SHP77 treated with DMSO at 0.1 percent for 48 hours (cell line): ENCODE data around the gene GLI3.
A peak's percentile ranks its signal among the peaks of the same experiment; 100 is the strongest.
"Not testable (repeated sequence)": the region's sequence is repeated elsewhere in the genome, so short reads cannot be mapped to it uniquely, and the experiment has no call there.

Experiments
- DNase-seq: peaks from one replicate; lab custom pipeline; 2025; lab: John Stamatoyannopoulos, UW

GLI3 gene

DNA sequence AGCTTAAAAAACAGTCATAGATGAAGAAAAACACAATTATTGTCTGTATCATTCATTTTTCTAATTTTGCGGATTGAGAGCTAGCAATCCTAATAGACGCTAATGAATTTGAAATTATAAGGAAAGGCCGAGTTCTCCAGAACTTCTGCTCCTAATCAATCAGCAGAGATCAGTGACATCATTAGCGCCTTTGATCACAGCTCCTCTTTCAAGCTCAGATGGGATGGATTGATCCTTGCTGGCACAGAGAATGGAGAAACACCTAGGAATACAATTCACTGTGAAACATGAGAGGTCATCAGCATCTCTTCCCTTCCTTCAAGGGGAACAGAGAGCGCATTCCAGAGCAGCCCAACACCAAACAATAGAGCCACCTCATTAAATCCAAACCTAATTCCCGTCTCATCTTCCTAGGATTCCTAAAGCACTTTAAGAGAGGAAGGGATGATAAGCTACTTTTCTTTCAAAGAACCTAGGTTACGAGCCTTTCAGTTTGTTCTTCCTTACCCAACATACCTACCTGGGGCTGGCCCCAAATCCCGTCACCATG is 24.4 kb downstream of the GLI3 start:
- DNase-seq = no peak

DNA sequence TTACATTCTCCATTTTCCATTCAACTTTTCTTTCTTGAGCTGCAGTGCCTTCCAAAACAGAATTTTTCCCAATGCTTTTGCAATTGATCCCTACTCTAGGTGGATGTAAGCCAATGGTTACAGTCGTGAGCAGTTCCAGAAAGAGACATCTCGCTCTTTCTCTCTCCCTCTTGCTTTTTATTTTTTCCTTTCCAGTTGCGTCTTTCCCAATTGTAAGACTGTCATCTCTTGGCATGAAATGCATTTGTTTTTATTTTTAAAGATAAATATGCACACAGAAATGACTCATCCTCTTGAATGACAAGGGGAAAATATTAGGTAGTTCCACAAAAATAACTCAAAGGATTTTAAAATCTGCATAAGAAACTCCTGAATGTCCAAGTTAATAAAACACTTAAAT is 25.1 kb downstream of the GLI3 start:
- no peak for DNase-seq

DNA sequence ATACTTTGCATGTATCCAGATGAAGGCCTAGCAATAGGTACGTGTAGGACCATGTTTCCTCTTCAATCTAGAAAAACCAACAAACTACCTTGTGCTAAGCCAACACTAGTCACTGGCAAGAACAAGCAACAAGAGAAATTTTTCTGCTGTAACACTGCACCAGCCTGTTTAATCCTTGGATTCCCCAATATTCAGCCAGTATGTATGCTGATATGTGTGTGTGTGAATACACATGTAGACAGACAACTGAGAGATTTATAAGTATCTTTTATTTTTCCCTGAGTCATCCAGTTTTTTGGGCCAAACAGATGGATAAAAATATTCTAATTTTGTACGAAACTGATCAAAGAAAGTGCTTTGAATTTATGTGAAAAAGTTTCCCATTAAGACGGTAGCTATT is 26.2 kb downstream of the GLI3 start:
- no peak for DNase-seq

DNA sequence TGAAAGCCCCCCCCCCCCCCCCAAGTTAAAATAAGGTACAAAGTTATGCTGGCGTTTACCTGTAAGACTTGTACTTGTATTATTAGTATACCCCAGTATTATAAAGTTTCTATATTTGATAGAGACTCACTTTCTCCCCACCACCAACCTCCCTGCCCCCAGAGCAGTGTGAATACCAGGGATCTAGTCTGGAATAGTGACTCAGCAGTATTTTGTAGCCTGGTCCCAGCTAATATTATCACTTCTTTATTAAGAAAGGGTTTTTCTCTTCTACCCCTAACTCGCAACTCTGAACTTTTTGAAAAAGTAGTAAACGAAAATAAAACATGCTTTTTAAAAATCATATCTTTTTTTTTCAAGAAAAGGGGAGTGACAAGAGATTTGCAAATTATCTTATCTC is 26.7 kb downstream of the GLI3 start:
- DNase-seq = no peak

DNA sequence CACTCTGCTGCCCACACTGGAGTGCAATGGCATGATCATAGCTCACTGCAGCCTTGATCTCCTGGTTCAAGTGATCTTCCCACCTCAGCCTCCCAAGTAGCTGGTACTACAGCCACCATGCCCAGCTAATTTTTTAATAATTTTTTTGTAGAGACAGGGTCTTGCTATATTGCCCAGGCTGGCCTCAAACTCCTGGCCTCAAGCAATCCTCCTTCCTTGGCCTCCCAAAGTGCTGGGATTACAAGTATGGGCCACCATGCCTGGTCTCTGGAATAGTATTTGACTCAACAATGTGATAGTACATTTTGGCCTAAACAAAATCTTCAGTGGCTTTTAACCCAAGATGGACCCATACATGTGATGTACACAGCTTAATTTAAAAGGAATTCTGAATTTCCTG is 27.9 kb downstream of the GLI3 start:
- not testable (repeated sequence) for DNase-seq

DNA sequence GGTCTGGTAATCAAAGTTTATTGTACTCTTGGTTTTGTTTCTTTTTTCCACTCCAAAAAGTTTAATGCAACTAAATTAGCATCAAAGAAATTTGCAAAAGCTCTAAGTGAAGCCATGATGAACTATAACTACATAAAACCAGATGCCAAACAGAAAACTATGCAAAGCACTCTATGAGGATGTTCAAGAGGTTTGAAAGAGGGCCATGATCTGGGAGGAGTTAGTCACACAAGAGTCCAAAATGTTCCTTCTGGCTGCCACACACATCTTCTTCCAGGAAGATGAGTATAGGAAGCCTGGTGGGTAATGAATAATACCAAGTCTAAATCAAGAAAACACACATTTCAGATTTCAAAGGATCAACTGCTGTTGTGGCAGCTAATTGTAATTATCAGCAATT is 28.4 kb downstream of the GLI3 start:
- DNase-seq = no peak

DNA sequence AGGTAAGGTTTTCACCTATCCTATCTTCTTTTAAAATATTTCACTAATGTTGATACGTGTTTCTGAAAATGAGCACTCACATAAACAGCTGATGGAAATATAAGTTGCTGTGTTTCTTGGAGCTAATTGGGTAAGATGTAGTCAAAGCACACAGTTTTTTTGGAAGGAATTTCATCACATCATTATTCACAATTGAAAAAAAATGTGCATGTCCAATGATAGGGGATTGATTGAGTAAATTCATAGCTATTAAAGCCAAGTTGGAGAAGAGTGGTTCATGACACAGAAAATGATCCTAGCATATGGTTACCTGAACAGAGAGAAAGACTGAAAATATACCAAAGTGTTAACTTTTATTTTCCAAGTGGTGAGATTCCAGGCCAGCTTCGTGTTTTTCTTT is 29.6 kb downstream of the GLI3 start:
- DNase-seq = no peak

DNA sequence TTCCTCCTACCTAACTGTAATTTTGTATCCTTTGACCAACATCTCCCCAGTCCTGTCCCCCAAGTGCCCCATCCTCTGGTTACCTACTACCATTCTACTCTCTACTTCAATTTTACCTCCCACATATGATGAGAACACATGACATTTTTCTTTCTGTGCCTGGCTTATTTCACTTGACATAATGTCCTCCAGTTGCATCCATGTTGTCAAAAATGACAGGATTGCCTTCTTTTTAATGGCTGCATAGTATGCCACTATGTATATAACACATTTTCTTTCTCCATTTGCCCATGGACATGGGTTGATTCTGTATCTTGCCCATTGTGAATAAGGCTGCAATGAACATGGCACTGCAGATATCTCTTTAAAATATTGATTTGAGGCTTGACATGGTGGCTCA is 33.7 kb downstream of the GLI3 start:
- no peak for DNase-seq

DNA sequence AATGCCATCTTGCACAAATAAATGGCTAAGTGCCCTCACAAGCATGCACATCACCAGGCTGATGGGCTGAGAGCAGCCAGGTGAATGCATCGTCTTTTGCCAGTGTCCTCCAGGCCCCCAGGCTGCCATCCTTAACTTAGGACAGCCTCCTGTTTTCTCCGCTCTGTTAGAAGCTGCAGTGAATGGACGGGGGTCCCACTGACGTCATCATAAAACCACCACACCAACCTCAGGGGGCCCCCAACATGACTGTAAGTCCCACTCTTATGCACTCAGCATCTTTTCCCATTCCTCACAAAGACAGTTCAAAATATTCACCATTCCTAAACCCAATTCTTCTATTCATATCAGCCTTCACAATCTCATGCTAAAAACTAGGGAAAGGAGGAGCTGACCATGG is 34.4 kb downstream of the GLI3 start:
- no peak for DNase-seq

DNA sequence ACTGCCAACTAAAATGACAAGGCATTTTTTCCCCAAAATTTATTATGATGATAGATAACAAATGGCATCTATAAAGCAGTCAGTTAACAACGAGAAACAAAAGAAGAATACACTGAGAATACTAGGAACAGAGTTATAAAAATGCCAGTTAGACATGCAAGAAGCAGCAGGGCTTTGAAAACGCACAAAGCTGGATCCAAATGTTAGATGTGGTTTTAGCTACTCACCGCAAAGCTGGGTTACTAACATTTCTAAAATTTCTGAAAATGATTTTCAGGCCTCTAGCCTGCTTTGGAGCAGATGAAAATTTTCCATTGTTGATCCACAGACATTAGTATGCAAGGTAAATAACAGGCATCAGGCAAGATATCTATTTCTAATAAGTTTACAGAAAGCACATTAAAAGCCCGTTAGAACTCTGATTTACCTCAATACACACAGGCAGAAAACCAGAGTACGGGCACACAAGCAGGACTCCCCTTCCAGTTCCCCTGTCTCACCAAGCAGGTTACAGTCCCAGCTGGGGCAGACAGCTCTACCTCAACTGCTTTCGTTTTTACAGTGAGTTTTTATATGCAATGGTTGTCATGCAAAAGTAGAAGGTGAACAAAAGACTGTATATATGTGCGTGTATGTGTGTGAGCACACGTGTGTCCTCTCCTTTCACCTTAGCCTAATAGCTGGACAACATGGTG is 37.9 kb downstream of the GLI3 start:
- no peak for DNase-seq

DNA sequence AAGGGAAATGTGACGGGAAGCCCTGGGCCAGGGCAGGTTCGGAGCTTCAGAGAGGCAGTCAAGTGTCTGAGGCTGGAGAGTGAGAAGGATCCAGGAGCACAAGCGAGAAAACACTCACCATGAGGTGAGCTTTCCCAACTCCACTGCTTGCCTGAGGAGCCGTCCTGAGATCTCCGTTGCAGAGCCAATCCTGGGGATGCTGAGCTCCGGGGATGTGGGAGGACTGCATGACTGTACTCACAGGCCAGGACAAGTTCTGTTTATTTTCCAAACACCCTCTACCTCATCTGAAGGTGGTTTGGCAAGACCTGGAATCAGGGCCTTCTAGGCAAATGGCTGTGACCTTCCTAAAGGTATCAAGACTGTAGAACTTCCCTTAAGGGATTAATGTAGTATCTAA is 38.7 kb downstream of the GLI3 start:
- no peak for DNase-seq

DNA sequence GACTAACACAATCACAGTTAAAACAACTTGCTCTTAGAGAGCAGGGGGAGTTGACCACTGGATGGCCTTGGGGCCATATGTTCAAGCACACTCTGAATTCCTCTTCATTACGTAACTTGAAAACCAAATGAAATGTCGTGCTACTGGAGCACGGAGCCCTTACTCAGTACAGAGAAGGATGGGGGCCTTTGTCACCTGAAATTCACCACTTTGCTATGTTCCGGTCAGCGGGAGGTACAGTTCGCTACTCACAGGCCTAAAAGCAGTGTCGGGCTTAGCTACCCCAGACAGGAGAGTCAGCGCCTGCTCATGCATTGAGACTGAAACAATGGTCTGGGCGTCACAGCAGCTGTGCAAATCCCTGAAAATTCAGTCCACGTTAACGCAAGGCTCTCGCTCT is 39.6 kb downstream of the GLI3 start:
- DNase-seq = peak; percentile 90

DNA sequence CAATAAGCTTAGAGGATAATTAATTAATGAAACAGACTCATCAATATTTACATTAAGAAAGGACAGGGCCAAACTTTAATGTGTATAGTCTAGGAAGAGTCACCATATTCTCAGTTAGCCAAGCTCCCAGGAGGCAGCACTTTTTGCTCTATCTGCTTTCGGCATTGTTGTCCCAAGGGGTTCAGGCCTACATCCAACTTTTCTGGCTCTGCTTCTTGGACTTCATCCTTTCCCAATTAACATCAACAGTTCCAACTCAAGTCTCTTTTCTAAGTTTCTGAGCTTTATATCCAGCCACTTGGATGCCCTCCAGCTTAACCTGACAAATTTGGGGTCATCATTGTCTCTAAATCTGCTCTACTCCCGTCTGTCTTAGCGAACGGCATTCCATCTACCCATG is 42.8 kb downstream of the GLI3 start:
- no peak for DNase-seq

DNA sequence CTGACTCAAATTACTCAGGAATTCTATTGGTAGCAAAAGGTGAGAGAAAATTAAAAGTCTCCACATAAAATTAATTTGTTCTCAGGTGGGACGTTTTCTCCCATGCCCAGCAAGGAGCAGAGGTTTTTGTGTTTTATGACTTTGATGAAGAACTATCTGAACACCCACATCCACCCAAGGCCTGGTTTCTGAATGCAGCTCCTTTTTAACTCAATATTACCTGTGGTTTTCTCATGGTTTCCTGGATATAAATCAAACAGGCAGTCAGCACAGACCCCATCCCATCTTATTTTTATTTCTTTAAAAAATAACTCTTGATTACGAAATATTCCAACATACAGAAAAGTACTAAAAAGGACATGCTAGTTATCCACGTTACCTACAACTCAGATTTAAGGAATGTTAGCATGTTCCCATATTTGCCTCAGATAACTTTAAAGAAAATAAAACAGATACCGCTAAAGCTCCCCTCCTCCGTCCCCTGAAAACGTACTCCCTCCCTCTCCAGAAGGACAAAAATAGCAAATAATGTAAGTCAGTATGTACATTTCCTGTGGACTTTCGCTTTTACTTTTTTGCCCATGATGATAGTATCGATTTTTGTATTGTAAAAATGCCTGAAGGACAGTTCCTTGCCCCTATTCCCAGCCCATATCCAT is 43.4 kb downstream of the GLI3 start:
- no peak for DNase-seq

DNA sequence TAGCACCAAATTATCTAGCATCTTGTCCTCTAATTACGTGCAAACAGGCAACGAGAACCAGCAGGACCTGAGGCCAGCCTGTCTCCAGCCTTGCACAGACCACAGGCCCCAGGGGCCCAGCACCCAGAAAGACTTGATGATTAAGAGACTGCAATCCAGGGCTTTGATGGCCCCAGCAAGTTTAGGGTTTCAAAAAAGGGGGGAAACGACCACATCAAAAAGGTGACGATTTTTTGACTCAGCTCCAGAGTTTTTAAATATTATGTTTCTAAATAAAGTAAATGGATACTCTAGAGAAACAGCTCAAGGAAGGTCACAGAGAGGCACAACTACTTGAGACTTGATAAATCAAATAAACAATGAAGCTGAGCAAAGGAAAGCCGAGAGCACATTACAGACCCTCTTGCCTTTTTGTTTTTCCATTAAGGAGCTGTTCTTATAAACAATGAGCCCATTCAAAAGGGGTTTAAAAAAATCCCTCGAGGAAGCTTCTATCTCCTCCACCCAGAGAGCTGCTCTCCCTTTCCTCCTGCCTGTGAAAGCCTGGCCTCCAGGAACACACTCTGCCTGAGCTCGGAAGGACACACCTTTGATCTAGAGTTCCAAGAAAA is 44.1 kb downstream of the GLI3 start:
- no peak for DNase-seq

DNA sequence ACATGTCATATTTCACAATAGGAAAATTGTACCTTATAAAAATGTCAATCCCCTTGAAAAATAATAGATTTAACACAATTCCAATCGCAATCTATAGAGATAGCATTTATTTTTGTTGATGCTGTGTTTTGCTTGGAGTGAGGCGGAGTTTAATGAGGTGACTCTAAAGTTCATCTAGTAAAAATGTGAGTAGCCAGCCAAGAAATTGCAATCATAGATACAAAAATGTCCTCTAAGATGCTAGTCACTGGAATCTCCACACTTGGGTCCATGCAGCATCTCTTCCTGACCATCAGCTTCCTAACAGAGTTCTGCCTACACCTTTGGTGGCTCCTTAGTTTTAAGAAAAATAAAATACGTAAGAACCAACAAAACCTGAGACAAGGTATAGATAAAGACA is 44.9 kb downstream of the GLI3 start:
- DNase-seq = no peak

DNA sequence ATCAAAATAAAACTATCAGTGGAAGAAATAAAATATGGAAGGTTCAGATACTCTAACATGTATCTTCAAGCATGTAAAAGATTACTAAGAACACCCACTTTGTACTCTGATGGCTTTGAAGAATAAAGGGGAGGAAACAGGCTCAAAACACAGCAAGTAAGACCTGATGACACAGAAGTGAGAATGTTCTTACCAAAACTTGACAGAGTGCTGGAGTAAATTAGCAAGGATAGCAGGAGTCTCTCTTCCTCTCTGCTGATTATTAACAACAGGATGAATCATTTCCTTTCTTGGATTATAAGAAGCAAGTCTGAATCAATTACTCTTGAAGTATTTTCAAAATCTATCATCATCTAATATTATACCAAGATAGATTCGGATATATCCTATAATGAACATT is 47.5 kb downstream of the GLI3 start:
- DNase-seq = no peak

DNA sequence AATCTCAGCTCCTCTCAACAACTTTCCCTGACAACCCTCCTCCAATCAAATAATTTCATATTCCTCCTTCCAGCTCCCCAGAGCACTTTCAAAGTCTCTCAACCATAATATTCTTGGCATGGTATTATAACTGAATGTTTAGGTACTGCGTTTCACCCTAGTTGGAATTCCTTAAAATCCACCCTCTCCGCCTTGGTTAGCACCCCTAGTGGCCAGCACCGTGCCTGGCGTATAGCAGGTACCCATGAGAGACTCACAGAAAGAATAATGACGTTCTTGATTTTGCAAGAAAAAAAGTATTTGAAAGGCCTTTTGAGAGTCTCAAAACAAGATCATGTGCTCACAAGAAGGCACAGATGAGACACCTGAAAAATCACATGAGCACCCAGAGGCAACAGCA is 50.9 kb downstream of the GLI3 start:
- no peak for DNase-seq

DNA sequence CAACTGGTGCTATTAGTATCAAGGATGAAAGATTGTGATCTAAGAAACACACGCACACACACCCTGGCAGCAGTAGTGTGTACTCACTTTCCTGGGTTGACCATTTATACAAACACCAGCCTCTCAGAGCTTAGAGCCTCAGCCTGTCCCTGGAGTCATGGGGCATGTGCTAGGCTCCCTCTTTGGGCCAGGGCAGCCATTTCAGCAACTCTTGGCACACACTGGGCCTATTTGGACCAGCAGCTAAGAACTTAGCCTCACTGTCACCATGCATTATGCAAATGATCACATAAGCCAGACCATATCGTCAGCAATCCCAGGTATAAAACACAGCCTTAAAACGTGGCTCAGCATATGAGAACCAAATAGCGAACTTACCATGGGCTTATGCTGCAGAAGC is 51.3 kb downstream of the GLI3 start:
- no peak for DNase-seq

DNA sequence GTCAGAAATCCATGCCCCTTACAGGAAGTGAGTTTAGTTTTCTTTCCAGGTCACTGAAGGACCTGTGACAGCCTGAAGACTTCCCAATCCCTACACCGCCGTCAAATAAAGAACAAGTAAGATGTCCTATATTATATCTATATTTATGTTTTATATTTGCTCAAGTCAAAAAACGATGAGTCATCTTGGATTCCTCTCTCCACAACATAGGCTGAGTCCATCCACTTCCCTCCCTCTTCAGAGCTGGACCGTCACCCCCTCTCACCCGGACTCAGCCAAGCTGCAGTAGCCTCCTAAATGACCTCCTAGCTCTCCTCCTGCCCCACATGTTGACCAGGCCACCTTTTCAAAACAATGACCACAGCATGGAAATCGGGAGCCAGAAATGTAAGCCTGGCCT is 53.5 kb downstream of the GLI3 start:
- DNase-seq = no peak

DNA sequence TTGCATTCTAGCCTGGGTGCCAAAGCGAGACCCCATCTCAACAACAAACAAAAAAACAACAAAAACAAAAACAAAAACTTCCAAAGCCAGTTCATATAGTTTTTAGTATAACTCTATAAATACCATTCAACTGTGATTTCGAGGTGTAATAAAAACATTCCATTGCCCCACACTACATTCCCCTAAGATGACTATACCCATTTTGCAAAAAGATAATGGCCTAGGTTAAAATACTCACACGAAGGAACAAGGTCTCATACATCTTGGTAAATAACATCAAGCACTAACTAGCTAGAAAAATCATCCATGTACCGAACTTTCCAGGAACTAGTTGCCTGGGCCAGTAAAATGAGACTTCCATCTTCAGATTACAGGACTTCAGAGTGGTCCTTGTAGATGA is 55.4 kb downstream of the GLI3 start:
- DNase-seq = no peak

DNA sequence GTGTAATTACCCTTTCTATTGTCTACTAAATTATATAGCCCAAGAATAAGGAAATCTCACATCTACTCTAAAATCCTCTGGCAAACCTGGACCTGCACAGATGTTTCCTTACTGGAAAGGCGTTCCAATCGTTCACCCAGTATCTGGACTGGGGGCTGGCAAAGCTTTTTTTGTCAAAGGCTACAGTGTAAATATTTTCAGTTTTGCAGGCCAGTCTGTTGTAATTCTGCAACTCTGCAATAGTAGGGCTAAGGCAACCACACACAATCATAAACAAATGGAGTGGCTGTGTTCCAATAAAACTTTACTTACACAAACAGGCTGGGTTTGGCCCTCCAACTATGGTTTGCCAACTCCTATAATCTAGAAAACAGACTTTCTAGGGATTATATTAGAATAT is 56.2 kb downstream of the GLI3 start:
- no peak for DNase-seq

DNA sequence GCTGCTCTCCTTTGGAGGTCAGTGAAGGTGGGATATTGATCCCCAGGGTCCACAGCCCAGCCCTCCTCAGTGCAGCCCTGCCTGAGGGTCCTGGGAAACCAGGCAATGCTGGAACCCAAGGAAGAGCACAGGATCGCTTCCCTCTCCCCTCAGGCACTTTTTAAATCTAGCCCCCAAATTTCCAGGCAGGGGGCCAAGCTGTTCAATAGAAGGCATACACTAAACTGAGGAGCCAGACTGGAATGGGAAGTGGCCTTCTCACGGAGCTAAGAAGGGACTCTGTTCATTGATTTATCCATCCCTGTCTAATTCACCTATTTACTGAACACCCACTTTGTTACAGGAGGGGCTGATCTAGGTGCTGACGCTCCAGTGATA is 60.3 kb downstream of the GLI3 start:
- no peak for DNase-seq
